Vagina (tissue), 2 donors: Measurements from ENCODE around the gene FGF1.

Source experiments
- CTCF ChIP-seq, 3 experiments: fragments of 450-650 bp in 2 of 3; fragments of 200-600 bp in 1 of 3; sonication (generic) in 1 of 3; IDR thresholded peaks; one replicate each; pipeline ENCODE4 v1.5.1; 2017 to 2019; ENCODE audit warnings: antibody characterized with exemption in 3 of 3, mild to moderate bottlenecking in 2 of 3, moderate library complexity in 2 of 3
- POLR2AphosphoS5 ChIP-seq, 2 donors: sonication (generic); formaldehyde crosslinking; IDR thresholded peaks; one replicate each; pipeline ENCODE4 v1.9.0; 2017; ENCODE audit warnings: antibody characterized with exemption in 2 of 2, mild to moderate bottlenecking in 2 of 2, low read depth in 1 of 2; ENCODE audit not compliant: insufficient read depth in 1 of 2

GRCh38 chr5:142698447-142699183, 12.7 kb upstream of the FGF1 start:
- TF ChIP-seq CTCF (IDR thresholded peaks at IDR 0.05) (no peak), POLR2AphosphoS5 (IDR thresholded peaks at IDR 0.05; ENCODE audit: insufficient read depth in 1 of 2, low read depth in 1 of 2) (no peak)
